RWPE1 (cell line): ENCODE measurements around the gene TSR3.
A peak's percentile ranks its signal among the peaks of the same experiment; 100 is the strongest.

Experiments used
- CTCF ChIA-PET: fragments of 350-600 bp; sonication (Branson Sonifier 250); formaldehyde crosslinking; extraction: SDS; loops from one replicate; lab custom pipeline; 2021; lab: Yijun Ruan, JAX
- POLR2A ChIA-PET: fragments of 400-600 bp; formaldehyde crosslinking; extraction: SDS; loops from one replicate; lab custom pipeline; 2020; ENCODE audit warnings: antibody characterized with exemption; ENCODE audit not compliant: low non-redundant PET; lab: Yijun Ruan, JAX
- DNase-seq: peaks from one replicate; pipeline ENCODE4 v3.0.0; 2012; ENCODE audit warnings: low spot score
- H3K27ac ChIP-seq: fragments of 450-650 bp; 2 replicates; pipeline ENCODE4 v1.5.1; 2017
- TF ChIP-seq, protein P1 (sequence below): fragments of 450-650 bp; conservative IDR thresholded peaks from 2 replicates; pipeline ENCODE4 v1.5.1; 2017; ENCODE audit warnings: low read depth, mild to moderate bottlenecking

Gene TSR3

DNA sequence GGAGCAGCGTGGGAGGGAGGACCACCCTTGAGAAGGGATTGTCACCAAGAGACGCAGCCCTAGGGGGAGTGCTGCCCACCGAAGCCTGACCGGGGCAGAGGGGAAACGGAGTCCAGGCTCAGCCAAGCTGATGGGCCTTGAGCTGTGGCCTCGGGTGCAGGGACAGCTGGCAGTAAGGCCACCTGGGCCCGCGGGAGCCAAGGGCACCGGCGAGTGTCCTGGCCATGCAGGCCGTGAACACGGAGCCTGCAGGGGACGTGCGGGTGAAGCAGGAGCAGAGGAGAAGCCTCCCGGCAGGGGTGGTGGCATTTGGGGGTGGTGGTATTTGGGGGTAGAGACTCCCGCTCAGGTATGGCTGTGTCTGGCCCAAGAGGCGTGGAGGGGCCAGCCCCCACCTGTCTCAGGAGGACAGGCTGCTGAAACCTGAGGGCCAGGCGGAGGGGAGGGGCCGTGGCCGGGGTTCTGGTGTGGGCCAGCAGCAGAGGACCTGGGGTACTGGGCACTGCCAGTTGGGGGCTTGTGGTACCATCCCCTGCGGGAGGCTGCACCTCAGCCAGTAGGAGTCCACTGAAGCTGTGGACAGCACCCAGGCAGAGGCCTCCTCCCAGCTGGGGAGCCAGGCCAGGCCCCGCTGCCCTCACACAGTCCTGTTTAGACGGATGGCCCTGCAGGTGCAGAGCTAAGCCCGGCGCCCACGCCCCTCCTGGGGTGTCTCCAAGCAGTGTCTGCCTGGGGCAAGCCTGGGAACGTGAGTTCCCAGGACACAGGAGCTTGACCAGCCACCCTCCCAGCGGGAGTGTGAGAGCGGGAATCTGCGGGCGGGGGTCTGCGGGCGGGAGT is 4.6 kb upstream of the TSR3 start:
- TF ChIP-seq, protein P1, sequence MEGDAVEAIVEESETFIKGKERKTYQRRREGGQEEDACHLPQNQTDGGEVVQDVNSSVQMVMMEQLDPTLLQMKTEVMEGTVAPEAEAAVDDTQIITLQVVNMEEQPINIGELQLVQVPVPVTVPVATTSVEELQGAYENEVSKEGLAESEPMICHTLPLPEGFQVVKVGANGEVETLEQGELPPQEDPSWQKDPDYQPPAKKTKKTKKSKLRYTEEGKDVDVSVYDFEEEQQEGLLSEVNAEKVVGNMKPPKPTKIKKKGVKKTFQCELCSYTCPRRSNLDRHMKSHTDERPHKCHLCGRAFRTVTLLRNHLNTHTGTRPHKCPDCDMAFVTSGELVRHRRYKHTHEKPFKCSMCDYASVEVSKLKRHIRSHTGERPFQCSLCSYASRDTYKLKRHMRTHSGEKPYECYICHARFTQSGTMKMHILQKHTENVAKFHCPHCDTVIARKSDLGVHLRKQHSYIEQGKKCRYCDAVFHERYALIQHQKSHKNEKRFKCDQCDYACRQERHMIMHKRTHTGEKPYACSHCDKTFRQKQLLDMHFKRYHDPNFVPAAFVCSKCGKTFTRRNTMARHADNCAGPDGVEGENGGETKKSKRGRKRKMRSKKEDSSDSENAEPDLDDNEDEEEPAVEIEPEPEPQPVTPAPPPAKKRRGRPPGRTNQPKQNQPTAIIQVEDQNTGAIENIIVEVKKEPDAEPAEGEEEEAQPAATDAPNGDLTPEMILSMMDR, result no peak
- ChIA-PET CTCF (no interaction called here), POLR2A (interaction anchor here (0.5 to 0.6 kb wide), 2 partner anchors 8 to 110 kb away, joined by 3 to 12 read pairs; no protein-coding TSS in a partner anchor)
- no peak for DNase-seq
- peak overlapping the region; percentile 47; the same call in 1 of the 2 replicates for H3K27ac ChIP-seq

DNA sequence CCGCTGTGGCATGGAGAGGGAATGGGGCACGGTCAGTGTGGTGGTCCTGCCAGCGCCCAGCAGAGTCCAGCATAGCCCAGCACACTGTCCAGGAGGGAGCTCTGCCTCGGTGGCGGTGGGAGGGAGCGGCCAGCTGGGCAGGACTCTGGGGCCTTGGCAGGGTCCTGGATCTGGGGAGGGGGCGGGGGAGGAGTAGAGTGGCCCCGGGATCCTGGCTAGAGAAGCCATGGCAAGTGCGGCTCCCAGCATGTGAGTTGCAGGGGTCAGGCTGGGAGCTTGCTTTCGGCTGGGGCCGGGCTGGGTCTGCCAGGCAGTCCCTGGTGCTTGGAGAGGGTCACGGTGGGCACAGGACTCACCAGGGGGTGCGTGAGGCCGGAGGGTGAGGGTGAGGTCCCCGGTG is 3.9 kb upstream of the TSR3 start:
- ChIA-PET CTCF (no interaction called here), POLR2A (interaction anchor here (0.5 kb wide), 1 partner anchor 9 kb away, joined by 3 read pairs; no protein-coding TSS in a partner anchor)
- DNase-seq, result no peak
- TF ChIP-seq, protein P1, result no peak
- no peak overlapping the region for H3K27ac ChIP-seq

DNA sequence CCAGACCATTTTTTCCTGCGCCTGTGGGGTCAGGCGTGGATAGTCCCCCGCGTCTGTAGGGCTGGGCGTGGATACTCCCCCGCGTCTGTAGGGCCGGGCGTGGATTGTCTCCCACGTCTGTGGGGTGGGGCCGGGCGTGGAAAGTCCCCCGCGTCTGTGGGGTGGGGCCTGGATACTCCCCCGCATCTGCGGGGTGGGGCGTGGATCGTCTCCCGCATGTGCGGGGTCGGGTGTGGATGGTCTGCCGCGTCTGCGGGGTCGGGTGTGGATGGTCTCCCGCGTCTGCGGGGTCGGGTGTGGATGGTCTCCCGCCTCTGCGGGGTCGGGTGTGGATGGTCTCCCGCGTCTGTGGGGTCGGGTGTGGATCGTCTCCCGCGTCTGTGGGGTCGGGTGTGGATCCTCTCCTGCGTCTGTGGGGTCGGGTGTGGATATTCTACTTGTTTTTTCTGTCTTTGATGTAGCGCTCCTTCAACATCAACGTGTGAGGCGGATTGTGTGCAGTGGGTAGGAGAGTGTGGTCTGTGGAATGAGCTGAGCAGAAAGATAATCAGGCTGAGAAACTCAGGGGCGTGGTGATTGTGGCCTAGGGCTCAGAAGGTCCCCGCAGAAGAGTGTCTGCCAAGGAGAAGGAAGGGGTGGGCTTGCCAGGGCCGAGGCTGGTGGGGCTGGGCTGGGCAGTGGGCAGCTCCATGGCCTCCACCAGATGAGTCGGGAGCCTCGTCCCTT is 3.3 kb upstream of the TSR3 start:
- no peak for DNase-seq
- TF ChIP-seq, protein P1, result no peak
- H3K27ac ChIP-seq, result no peak overlapping the region
- ChIA-PET POLR2A (no interaction called here), CTCF (no interaction called here)

DNA sequence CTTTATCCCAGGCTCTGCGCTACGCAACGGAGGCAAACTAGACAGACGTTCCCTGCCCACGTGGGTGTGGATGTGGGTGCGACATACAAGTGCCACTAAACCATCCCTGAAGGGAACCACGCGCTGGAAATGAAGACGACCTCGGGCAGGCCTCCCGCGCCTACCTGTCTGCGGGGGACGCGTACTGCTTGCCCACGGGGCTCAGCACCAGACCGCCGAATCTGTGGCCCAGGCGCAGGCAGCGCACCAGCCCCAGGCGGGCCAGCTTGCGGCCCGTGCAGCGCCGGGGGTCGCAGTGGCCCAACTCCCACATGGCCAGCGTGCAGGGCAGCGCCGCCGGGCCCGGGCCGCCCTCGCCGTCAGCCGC is 480 bp downstream of the TSR3 start:
- POLR2A ChIA-PET, result no interaction called here
- no peak for DNase-seq
- peak overlapping the region; percentile 66 for H3K27ac ChIP-seq
- CTCF ChIA-PET, result no interaction called here
- TF ChIP-seq, protein P1, result no peak

DNA sequence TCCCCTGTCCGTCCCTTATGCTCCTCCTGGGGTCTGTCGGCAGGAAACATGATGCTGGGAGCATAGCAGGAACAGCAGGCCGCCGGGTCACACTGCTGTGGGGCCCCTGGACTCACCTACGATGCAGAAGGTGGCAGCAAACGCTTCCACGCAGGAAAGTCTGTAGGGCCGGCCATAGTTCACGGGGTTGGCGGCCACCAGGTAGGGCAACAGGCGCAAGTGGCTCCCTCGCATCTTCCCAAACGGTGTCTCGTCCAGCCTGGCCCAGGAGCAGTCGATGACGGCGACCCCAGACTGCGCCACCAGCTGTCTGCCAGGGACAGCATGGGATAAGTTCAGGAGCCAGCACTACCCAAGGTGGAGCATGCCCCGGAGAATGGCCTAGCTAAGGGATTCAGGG is 987 bp downstream of the TSR3 start:
- no peak for DNase-seq
- POLR2A ChIA-PET, result no interaction called here
- TF ChIP-seq, protein P1, result no peak
- H3K27ac ChIP-seq, result peak overlapping the region; percentile 66
- CTCF ChIA-PET, result no interaction called here

DNA sequence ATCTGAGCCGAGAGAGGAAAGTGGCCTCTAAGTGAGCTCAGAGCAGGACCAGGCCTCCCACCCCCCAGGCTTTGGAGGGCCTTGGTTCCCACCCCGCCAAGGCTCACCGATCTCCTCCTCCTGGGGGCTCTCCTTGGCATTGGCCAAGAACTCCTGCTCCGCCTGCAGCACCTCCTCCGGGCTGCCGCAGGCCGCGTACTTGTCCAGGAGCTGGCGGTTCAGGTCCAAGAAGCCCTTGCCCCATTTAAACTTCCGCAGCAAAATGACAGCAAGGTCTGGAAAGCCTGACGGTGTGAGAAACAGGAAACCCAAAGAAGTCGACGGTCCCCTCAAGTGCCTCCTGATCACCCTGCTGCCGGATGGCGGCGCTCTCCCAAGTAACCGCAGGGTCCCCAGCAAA is 1.7 kb downstream of the TSR3 start:
- POLR2A ChIA-PET, result no interaction called here
- TF ChIP-seq, protein P1, result no peak
- H3K27ac ChIP-seq, result no peak overlapping the region
- DNase-seq, result no peak
- CTCF ChIA-PET, result no interaction called here
